ENCODE data around the gene IL3.

The IL3 gene

GRCh38 chr5:132055808-132056609 lies 4.4 kb upstream of the IL3 start:
- TF ChIP-seq CTCF (IDR thresholded peaks at IDR 0.05; ENCODE audit: low read depth, low read length, missing control alignments): no peak
- H3K4me3 ChIP-seq (ENCODE audit: low read depth, low read length): no peak overlapping the region
- no peaks in the 10 kb centered on the region for H3K27me3 ChIP-seq (replicated peaks)
- DNase-seq: no peak
- H3K36me3 ChIP-seq (replicated peaks): no peaks in the 10 kb centered on the region
- no peak overlapping the region for H3K27ac ChIP-seq
- in situ Hi-C loops (cut with HindIII; ENCODE audit: low pct_ligation_motif_present, low sequenced_read_pairs): no loop called here

- in situ Hi-C loops (cut with HindIII; ENCODE audit: low pct_ligation_motif_present, low sequenced_read_pairs): no loop called here
- H3K27ac ChIP-seq: no peak overlapping the region
- no peaks in the 10 kb centered on the region for H3K36me3 ChIP-seq (replicated peaks)
- no peaks in the 10 kb centered on the region for H3K27me3 ChIP-seq (replicated peaks)
- no peak overlapping the region for H3K4me3 ChIP-seq (ENCODE audit: low read depth, low read length)
- no peak for DNase-seq
- no peak for TF ChIP-seq CTCF (IDR thresholded peaks at IDR 0.05; ENCODE audit: low read depth, low read length, missing control alignments)
Measured at GRCh38 chr5:132056610-132057497, 3.6 kb upstream of the IL3 start.

- DNase-seq: no peak
- Histone ChIP-seq H3K36me3 (replicated peaks) (no peaks in the 10 kb centered on the region), H3K27ac (no peak overlapping the region), H3K4me3 (ENCODE audit: low read depth, low read length) (no peak overlapping the region), H3K27me3 (replicated peaks) (no peaks in the 10 kb centered on the region)
- in situ Hi-C loops (cut with HindIII; ENCODE audit: low pct_ligation_motif_present, low sequenced_read_pairs): no loop called here
- no peak for TF ChIP-seq CTCF (IDR thresholded peaks at IDR 0.05; ENCODE audit: low read depth, low read length, missing control alignments)
Measured at GRCh38 chr5:132057498-132058255, 2.8 kb upstream of the IL3 start.

GRCh38 chr5:132058646-132059042 lies 1.8 kb upstream of the IL3 start:
- no peak for DNase-seq
- in situ Hi-C loops (cut with HindIII; ENCODE audit: low pct_ligation_motif_present, low sequenced_read_pairs): no loop called here
- no peaks in the 10 kb centered on the region for H3K36me3 ChIP-seq (replicated peaks)
- H3K4me3 ChIP-seq (ENCODE audit: low read depth, low read length): no peak overlapping the region
- no peak for TF ChIP-seq CTCF (IDR thresholded peaks at IDR 0.05; ENCODE audit: low read depth, low read length, missing control alignments)
- no peak overlapping the region for H3K27ac ChIP-seq
- H3K27me3 ChIP-seq (replicated peaks): no peaks in the 10 kb centered on the region

- no peak for DNase-seq
Measured at GRCh38 chr5:132059043-132059695, 1.3 kb upstream of the IL3 start.

More at GRCh38 chr5:132059043-132059695, 1.3 kb upstream of the IL3 start:
- Histone ChIP-seq H3K36me3 (replicated peaks) (no peaks in the 10 kb centered on the region), H3K4me3 (ENCODE audit: low read depth, low read length) (no peak overlapping the region), H3K27ac (no peak overlapping the region), H3K27me3 (replicated peaks) (no peaks in the 10 kb centered on the region)
- no peak for TF ChIP-seq CTCF (IDR thresholded peaks at IDR 0.05; ENCODE audit: low read depth, low read length, missing control alignments)
- in situ Hi-C loops (cut with HindIII; ENCODE audit: low pct_ligation_motif_present, low sequenced_read_pairs): no loop called here
